Measurements from ENCODE around the gene SVBP.

Gene SVBP

DNA sequence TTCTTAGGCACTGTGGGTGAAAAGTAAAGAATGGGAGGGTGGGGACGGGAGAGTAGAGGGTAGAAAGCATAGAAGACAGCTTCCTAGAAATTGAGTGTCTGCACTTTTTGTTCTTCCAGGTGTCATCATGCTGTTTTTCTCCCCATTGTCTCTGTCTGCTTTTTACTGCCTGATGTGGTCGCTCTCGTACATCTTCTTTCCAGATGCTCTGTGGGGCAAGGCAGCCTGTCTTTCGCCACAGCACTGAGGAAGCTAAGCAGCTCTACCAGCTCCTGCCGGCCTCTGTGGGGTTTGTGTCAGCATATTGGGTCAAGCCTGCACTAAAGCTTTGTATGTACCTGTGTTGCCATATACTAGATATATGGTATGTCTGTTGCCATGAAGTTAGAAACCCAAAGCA, 19.2 kb downstream of the SVBP start:
- DNase-seq, result no peak

DNA sequence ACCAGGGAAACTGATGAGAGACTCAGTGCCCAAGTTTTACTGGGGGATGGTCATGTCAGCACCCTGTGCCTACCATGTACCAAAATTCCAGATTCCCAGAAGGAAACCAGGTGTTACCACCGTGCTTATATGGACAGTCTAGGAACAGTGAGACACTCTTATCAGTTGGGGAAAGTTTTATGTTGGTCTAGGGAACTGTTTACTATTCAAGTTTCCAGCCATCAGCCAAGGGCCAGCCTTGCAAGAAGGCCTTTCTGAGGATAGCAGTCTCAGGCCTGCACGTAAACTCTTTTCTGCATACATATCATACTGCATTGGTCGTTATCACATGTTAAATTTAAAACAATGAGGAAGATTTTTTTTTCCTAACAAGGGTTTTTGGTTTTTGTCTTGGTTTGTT, 19.8 kb downstream of the SVBP start:
- DNase-seq, result no peak

DNA sequence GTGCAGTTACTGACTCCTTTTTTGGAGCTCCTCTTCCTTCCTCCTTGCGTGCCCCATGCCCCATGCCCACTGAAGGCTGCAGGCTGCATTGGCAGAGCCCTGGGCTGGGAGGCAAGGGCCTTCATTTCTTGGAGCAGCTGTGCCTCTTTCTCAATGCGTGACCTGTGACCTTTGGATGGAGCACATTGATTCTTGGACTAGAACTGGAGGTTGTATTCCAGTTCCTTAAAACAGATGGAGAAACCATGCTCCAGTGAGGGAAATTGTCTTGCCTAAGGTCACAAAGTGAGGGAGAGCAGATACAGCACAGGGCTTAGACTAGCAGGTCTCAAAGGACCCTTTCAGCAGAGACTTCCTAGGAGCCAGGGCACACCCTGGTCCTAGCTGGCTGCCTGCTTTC, 23.4 kb downstream of the SVBP start:
- no peak for DNase-seq

DNA sequence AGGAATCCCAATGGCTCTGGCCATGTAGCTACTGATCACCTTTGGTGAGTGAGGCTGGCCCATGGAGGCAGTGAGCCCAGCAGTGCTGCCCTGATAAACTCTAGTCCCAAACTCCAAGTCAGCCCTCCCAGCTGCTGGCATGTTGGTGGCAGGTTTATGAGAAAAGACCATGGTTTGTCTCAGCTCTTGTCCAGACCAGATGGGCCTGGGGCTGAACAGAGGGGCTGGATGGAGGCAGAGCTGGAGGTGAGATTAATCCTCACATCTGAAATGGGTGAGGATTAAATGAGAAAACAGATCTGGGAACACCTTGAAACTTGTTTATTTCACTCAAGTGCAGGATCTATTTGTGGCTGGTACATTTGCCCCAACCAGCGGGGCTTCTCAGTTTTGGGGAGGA, 29.2 kb downstream of the SVBP start:
- DNase-seq, result no peak

DNA sequence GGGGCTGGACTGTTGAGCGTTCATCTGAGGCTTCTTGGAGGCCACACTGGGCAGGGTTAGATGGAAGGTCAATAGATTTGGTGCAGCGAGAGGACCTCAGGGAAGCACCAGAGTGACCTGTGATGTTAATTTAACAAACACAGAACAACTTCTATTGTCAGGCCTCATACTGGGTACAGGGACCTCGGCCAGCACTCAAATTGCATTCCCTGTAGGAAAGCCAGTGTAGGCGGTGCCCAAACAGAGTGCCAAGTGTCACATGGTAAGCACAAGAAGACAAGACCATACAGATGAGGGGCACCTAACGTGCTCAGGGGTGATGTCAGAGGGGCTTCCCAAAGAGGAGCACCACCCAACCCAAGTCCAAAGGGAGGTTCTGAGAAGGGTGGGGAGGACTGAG, 31.1 kb downstream of the SVBP start:
- no peak for DNase-seq

DNA sequence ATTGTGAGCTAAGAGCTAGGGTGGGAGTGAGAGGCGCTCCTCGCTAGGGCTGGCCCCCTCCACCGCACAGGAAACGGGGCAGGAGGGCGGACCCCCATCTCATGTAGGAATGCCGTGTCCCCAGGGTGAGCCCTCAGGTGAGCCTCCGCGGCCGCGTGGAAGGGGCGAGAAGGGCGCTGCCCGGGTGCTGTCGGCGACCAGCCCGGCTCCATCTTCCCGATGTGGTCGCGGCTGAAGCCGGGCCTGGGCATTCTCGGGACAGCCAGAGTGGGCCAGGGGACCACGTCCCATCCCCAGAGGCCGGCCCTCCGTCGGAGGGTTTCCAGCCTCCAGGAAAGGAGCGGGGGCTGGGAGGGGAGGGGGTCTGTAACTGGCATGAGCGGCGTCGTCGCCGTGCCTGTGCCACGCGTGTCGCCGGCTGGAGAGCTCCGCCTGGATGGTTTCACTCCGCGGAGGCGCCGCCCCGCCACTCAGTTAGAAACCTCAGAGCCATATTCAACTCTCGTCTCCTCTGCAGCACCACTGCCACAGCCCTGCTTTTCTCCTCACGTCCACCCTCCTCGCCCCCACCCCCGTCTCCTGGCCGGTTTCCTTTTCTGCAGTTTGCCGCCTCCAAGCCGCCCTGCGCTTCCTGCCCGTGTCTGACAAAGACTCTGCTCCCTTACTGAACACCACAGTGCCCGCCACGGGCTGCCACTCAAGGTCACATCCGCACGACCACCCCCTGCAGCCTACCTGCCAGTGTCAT, 32.1 kb downstream of the SVBP start, which contains the start of gene TMEM269:
Gene TMEM269, plus strand, starts transcription at position 46 of the 748 bp plus-strand sequence. CDS start 4,903 bp downstream, outside the sequence.
- peak; percentile 56 for DNase-seq

DNA sequence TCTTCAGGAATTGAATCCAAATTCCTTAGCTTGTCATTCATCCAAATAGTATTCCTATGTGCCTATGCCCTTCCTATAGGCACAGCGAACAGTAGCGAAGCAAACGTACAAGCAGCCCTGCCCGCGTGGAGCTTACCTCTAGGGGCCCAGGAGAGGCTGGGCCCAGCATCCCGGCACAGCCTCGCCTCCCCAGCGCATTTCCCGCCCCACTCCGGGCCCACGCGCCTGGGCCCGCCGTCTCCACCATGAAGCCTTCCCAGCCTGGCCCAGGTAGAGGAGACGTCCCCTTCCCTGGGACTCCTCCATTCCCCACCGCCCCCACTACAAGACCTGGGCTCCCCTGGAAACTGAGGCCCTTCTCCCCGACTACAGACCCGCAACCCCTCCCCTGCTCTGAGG, 32.7 kb downstream of the SVBP start:
- no peak for DNase-seq

DNA sequence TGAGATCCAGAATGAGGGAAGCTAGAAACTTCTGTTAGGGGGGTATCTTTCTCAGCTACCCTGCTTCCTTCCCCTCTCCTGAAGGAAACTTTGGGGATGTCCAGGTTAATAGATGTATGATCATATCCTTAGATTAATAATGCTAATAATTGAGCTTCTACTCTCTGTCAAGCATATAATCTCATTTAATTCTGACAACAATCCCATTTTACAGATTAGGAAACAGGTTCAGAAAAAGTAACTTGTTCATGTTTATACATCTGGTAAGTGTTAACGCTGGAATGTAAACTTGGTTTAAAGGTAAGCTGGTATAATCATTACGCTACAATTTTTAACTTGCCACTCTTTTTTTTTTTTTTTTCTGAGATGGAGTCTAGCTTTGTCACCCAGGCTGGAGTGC, 34.1 kb downstream of the SVBP start:
- DNase-seq, result no peak

DNA sequence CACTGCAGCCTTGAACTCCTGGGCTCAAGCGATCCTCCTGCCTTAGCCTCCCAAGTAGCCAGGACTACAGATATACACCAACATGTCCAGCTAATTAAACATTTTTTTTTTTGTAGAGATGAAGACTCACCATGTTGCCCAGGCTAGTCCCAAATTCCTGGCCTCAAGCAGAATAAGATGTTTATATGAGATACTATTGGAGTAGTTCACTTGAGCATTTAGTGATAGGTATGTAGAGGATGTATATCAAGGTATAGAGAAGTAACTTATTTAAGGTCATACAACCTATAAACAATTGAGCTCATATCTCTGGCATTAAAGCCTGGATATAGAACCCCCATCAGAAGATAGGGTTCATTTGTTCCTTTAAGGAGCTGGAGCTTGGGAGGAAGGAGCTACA, 37.0 kb downstream of the SVBP start:
- no peak for DNase-seq

DNA sequence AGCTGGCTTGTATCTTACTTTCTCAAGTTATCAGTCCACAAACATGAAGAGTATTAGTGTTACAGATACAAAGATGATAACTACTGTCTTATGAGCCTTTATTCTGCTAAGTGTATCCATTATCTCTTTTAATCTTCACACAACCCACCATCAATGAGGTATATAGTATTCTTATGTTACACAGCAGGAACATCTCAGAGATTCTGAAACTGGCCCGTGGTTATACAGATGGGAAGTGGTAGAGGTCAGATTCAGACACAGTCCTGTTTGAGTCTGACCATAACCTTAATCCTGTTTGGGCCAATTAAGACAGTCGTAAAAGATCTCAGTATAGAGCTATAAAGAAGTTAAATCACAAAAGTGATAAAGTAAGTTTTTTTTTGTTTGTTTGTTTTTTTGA, 37.5 kb downstream of the SVBP start:
- DNase-seq, result no peak

DNA sequence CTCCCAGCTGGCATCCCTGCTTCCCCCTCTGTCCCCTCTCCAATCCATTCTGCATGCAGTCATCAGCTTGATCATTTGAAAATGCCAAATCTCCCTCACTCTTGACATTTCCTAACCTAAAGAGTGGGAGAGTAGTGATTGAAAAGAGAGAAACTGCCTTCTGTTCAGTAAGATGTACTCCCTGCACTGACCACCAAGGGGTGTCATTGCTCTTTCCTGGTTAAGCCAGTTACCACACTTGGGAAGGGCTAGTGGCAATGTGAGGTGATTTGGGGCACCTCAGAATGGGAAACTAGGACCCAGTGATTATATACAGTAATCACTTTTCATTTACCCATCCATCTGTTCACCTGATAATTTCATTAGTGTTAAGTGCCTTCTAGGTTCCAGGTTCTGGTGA, 39.3 kb downstream of the SVBP start:
- DNase-seq, result no peak

DNA sequence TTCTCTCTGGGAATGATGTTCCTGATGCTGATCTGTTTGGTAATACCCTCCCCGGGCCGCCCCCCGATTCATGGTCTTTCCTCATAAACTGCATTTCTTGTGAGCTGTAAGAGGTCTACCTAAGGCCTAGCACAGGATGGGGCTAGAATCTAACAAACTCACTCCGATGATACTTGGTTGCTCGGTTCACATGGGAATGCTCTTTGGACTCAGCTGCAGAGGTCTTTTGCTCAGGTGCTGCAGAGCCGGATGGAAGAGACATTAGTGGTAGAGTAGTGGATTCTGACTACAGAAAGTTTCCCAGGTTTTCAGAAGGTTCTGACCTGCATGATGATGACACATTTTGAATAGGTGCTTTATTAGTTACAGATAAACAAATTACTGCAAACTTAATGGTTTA, 40.7 kb downstream of the SVBP start:
- no peak for DNase-seq

DNA sequence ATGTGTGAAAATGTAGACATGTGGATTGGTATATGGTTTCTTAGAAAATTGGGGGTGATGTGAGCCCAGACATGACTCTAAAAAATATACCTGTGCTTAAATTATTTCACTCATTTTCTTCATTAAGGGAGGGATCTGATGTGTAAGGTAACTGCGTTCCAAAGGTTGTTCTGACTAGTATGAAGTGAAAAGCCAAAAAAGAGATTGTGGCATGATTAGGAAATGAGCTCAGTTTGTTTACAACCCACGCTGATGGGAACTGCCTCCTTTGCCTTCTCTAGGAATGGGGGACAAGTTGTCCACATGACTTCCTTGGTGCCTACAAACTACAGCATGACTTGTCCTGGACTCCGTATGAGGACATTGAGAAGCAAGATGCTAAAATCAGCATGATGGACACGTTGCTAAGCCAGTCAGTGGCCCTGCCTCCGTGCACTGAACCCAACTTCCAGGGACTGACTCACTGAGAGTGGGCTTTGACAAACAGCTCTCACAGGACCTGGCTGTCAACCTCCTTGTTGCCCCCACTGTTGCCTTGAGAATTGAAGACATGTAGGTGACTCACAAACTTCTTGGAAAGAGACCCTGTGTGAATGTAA, 42.2 kb downstream of the SVBP start:
- DNase-seq, result no peak

DNA sequence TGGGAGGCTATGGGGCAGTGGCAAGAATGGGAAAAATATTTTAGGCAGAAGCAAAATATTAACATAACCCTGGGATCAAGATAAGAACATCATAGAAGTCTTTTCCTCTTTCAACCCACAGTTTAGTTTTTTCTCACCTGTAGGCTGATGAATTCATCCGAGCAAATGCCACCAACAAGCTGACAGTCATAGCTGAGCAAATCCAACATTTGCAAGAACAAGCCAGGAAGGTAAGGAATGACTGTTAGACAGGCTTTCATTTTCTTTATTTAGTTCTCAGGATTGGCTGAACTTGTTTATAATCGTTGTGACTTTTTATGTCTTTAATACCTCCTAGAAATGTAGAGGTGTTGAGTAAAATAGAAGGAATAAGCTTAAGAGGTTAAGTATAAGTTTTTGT, 43.8 kb downstream of the SVBP start:
- no peak for DNase-seq

DNA sequence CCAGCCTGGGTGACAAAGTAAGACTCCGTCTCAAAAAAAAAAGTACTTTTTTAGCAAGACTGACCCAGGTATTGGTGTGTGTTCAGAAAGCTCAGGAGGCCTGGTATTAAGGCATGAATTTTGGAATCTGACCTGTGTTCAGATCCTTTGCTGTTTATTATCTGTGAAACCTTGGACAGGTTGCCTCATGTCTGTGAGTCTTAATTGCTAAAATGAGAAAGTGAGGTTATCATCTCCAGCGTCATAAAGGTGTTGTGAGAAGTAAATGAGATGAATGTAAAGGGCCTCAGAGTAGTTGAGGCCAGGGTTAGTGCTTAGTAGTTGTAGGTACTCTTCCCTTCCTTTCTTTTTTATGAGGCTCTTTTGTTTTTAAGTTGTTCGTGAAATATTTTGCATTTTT, 47.4 kb downstream of the SVBP start:
- no peak for DNase-seq

DNA sequence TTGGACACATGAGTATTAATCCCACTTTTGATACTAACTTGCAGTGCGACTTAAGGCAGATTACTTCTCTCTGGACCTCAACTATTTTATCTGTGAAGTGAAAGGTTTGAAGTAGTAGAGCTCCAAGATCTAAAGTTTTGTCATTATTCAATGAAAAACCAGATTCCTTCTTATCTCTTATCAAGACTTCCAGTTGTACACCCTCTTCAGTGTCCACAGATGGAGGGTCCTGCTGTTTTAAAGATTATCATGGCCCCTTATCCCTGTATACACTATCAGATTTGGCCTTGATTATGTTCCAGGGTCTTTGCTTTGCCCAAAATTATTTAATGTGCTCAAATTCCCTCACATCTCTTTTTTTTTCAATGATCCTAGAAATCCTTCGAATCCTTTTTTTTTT, 49.0 kb downstream of the SVBP start:
- DNase-seq, result no peak

DNA sequence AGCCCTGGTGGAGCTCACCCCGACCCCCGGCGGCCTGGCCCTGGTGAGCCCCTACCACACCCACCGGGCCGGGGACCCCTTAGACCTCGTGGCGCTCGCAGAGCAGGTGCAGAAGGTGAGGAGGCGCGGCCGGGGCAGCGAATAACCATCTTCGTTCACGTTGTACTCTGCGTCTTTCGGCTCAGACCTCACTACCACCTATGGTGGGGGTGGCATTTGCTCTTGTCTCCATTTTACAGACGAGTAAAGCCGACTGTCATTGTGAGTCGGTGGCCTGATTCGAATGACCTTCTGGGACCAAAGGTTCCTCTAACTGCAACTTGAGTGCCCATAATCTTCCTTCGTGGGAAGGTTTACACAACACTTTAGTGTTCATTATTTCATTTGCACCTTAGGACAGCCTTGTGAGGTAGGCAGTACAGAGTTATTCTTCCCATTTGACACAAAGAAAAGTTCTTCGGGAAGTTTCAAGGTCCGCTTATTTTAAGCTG, 49.6 kb downstream of the SVBP start:
- DNase-seq, result no peak

DNA sequence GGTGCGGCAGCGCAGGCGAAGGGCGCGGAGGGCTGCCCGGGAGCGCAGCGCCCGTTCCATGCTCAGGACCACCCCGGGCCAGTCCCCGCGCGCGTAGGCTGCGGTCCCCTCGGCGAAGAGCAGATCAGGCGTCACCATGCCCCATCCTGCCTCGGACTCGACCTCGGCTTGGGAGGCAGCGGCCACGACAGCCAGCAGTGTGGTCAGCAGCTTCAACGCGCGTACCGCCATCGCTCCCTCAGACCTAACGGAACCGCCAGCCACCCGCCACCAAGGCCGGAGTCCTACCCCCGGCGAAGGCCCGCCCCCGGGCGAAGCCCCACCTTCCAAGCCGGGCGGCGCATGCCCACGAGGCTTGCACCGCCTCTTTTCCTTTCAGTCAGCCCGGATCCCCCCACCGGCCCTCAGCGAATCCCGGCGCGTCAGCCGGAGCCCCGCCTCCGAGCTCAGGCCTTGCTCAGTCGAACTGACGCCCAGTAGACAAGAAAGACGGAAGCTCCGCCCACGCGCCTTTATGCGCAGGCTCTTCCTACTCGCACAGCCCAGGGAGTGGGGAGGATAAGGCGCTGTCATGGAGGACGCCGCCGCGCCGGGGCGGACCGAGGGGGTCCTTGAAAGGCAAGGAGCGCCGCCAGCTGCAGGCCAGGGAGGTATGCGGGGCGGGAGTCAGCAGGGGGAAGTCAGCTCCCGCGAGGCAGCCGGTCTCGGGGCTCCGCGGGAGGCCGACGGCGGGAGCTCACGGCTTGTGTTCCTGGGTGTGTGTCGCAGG, 50.3 kb downstream of the SVBP start, which contains the start of the genes C1orf50 and P3H1:
Gene C1orf50, plus strand, starts transcription at position 509 of the 769 bp plus-strand sequence. Its CDS starts 63 bp downstream, at position 572.
Gene P3H1, minus strand, starts transcription at position 288 of the 769 bp plus-strand sequence. Its CDS starts 57 bp downstream, at position 231.
- peak; percentile 100 for DNase-seq

DNA sequence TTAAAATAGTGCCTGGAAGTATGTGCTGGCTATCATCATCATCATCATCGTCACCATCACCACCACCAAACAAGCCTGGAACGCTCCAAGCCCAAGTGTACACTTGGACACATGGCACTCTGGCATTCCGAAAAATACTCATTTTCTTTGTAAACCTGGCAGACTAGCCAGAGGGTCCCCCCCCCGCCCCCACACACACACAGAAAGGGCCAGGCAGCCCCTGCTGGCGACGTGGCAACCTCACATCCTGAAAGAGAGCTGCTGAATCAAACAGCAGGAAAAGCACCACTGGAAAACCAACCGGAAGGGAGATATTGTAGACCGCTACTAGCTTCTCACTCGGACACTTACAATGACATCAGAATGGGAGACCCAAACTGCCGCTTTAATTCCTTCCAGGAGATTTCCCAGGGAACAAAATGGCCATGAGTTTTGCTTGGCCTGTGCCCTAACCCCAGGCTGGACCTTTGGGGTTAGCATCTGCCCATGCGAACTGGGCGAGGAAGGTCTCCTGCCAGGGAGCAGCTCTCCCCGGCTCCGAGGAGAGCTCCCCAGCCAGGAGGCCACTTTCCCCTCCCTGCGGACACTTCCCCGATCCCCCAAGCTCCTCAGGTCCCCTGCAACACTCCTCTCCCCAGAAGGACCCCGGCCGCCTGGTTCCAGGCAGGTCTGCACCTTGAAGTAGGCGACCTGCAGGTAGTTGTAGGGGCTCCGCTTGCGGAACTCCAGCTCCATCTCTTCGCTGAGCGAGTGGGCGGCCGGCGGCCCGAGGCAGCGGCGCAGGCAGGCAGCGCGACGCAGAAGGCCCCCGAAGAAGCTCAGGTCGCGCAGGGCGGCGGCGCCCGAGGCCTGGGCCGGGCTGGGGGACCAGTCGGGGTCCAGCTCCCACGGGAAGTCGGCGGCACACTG, 51.1 kb downstream of the SVBP start:
- DNase-seq, result peak; percentile 82

DNA sequence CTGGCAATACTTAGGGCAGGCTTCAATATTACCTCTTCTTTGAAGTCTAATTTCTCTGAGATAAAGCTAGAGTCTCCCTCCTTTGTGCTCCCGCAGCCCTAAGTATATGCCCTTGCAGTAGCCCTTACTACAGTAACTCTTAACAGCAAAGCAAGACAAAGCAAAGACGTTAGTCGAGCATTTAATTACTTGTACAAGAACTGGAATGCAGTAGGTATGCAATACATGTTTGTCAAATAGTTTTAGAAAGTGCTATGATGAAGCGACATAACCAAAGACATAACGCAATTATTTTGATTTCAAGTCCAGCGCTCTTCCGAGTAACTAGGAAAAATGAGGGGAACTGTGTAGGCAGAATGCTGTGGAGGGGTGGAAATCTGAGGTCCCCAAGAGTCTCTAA, 51.9 kb downstream of the SVBP start:
- DNase-seq, result no peak

DNA sequence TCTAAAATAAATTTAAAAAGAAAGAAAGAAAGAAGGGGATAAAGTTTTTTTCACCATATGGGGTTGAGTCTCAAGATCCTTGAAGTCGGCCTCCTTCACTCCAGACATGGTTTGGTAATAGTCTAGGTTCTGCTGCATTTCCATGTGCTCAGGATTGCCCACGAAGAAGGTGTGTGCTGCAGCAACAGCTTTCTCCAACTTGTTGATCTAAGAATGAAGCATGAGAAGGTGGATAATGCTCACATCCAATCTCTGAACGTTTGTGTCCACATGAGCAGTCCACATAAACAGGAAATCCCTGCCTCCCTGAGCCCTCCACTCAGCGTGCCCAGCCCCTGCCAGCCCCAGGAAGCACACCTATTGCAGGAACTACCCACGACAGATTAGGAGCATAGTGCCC, 54.9 kb downstream of the SVBP start:
- no peak for DNase-seq

DNA sequence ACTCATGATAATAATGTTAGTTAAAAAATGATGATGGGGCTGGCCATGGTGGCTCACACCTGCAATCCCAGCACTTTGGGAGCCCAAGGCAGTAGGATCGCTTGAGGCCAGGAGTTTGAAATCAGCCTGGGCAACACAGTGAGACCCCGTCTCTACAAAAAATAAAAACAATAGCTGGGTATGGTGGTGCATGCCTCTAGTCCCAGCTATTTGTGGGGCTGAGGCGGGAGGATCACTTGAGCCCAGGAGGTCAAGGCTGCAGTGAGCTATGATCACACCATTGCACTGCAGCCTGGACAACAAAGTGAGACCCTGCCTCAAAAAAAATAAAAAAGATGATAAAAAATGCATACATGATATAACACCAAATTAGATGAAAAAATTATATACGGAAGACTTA, 55.6 kb downstream of the SVBP start:
- DNase-seq, result no peak

DNA sequence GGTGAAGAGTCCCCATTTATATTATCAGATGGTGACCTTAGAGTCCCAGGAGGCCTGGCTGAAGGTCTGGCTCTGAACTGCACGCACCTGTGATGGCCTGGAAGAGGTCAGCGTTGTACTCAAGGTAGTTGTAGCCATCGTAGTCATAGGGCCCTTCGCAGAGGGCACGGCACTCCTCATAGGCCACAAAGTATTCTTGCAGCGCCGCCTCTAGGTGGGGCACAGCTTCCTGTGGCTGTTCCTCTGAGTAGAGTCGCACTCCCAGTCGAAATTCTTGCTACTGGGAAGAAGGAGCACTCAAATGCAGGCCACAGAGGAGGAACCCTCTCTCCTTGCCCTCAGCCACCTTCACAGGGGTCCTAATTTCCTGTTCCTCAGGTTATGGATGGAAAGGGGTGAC, 58.1 kb downstream of the SVBP start:
- no peak for DNase-seq

Measured in left hindlimb (tissue), 1 donor.